Liver (tissue), 9 donors: ENCODE data around the gene MAPK8. TPM values are rescaled to one million over a fixed set of nuclear protein-coding genes. Genes with fewer than 3 reads are reported as not detected.
"Not testable (repeated sequence)": the region's sequence is repeated elsewhere in the genome, so short reads cannot be mapped to it uniquely, and the experiment has no call there.

Experiments
- DNase-seq: peaks from one replicate; pipeline ENCODE4 v3.0.0-alpha.2; 2017; ENCODE audit warnings: low spot score
- H3K27ac ChIP-seq, 2 donors: one replicate each; pipeline ENCODE4 v1.7.0; 2013; ENCODE audit warnings: inconsistent platforms in 2 of 2, low read length in 2 of 2, control low read depth in 1 of 2, low read depth in 1 of 2, mild to moderate bottlenecking in 1 of 2
- H3K27me3 ChIP-seq, 4 donors: one replicate each; pipeline versions ENCODE4 v1.6.1 to v1.7.0; 2013; ENCODE audit warnings: low read length in 3 of 4, inconsistent platforms in 1 of 4, mild to moderate bottlenecking in 1 of 4, moderate library complexity in 1 of 4; ENCODE audit not compliant: control insufficient read depth in 4 of 4, insufficient read depth in 4 of 4
- H3K36me3 ChIP-seq, 4 donors: one replicate each; pipeline versions ENCODE4 v1.6.1 to v1.7.0; 2013; ENCODE audit warnings: low read length in 3 of 4, mild to moderate bottlenecking in 3 of 4, low read depth in 1 of 4, moderate library complexity in 1 of 4; ENCODE audit not compliant: control insufficient read depth in 4 of 4, insufficient read depth in 3 of 4
- H3K4me1 ChIP-seq, 4 donors: one replicate each; pipeline versions ENCODE4 v1.6.1 to v1.7.0; 2013; ENCODE audit warnings: low read length in 3 of 4, mild to moderate bottlenecking in 3 of 4, moderate library complexity in 1 of 4; ENCODE audit not compliant: control insufficient read depth in 4 of 4, insufficient read depth in 4 of 4
- H3K4me3 ChIP-seq, 3 donors: one replicate each; pipeline versions ENCODE4 v1.6.1 to v1.7.0; 2013; ENCODE audit warnings: low read length in 3 of 3, control low read depth in 1 of 3, low read depth in 1 of 3, mild to moderate bottlenecking in 1 of 3
- H3K9ac ChIP-seq, 2 donors: one replicate each; pipeline ENCODE4 v1.7.0; 2013; ENCODE audit warnings: low read length in 2 of 2, mild to moderate bottlenecking in 2 of 2, moderate library complexity in 2 of 2, control low read depth in 1 of 2, low read depth in 1 of 2
- H3K9me3 ChIP-seq, 4 donors: one replicate each; pipeline versions ENCODE4 v1.6.1 to v1.7.0; 2013; ENCODE audit warnings: low read length in 3 of 4; ENCODE audit not compliant: control insufficient read depth in 4 of 4
- ATF3 ChIP-seq: IDR thresholded peaks from 2 replicates; pipeline ENCODE4 v1.6.1; 2016; ENCODE audit warnings: antibody characterized with exemption
- FOXA1 ChIP-seq: IDR thresholded peaks from 2 replicates; pipeline ENCODE4 v1.6.1; 2016; ENCODE audit warnings: antibody characterized with exemption
- NR2F2 ChIP-seq: IDR thresholded peaks from 2 replicates; pipeline ENCODE4 v1.6.1; 2016; ENCODE audit warnings: antibody characterized with exemption
- REST ChIP-seq: IDR thresholded peaks from 2 replicates; pipeline ENCODE4 v1.6.1; 2016; ENCODE audit warnings: antibody characterized with exemption, mild to moderate bottlenecking
- RXRA ChIP-seq, 2 donors: IDR thresholded peaks; 2 replicates each; pipeline ENCODE4 v1.6.1; 2017 to 2018; ENCODE audit warnings: antibody characterized with exemption in 2 of 2, mild to moderate bottlenecking in 1 of 2
- SP1 ChIP-seq: IDR thresholded peaks from 2 replicates; pipeline ENCODE4 v1.6.1; 2018; ENCODE audit warnings: antibody characterized with exemption, mild to moderate bottlenecking
- TAF1 ChIP-seq: conservative IDR thresholded peaks from 2 replicates; pipeline ENCODE4 v1.6.1; 2016; ENCODE audit warnings: antibody characterized with exemption, mild to moderate bottlenecking
- ZBTB33 ChIP-seq: IDR thresholded peaks from 2 replicates; pipeline ENCODE4 v1.6.1; 2016; ENCODE audit warnings: antibody characterized with exemption
- WGBS: extraction: QIAGEN DNeasy Blood & Tissue Kit; methylation state at CpG from one replicate; pipeline ENCODE4 v1.1.7; 2013; 5-methylcytosine and 5-hydroxymethylcytosine counted together
- polyA plus RNA-seq, 2 donors: library from polyadenylated mRNA; stranded (reverse) in 1 of 2; unstranded in 1 of 2; fragments of 200-250 nt in 1 of 2; fragments of >200 nt in 1 of 2; fragmentation: Nextera tagmentation in 1 of 2; extraction: Ambion mirVana in 1 of 2; gene quantifications; one replicate each; pipeline versions ENCODE4 v1.2.1 to v1.2.3, GENCODE V29; 2013 to 2015
- total RNA-seq, 2 donors: library from RNA; depleted of rRNA; stranded (reverse); fragments of >200 nt; gene quantifications; one replicate each; pipeline ENCODE4 v1.2.3, GENCODE V29; 2014
- TF ChIP-seq, protein P1 (sequence below): fragments of 150-350 bp; IDR thresholded peaks from 2 replicates; pipeline ENCODE4 v1.5.1; 2017; ENCODE audit warnings: improper control_type of control experiment, low read depth, low read length; ENCODE audit not compliant: missing input control
- donor health status: healthy.
- donor health status: healthy.
- donor health status: healthy.
- donor health status: healthy.
- donor health status: healthy.

The MAPK8 gene
- total and polyA plus RNA-seq, 4 donors: 14.9 to 51.6 (median 24.8) TPM

DNA sequence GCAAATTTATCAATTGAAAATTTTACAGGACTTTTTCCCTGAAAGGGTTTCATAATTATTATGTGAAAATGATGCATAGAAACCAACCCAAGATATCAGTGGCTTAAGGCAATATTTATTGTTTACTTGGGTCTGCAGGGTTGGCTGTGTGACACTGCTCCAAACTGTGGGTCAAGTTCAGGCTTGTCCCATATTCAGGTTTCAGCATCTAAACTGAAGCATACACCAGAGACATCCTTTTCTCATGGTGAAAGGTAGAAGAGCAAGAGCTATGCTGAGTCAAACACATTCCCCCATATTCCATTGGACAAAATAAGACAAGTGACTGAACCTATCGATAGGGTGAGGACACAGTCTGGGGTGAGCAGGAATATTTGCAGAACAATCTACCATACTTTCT lies 110.9 kb downstream of the MAPK8 start (continued):
- TF ChIP-seq ATF3 (no peak), RXRA (IDR thresholded peaks at IDR 0.05) (no peak), SP1 (no peak), FOXA1 (no peak)
- TF ChIP-seq, protein P1, sequence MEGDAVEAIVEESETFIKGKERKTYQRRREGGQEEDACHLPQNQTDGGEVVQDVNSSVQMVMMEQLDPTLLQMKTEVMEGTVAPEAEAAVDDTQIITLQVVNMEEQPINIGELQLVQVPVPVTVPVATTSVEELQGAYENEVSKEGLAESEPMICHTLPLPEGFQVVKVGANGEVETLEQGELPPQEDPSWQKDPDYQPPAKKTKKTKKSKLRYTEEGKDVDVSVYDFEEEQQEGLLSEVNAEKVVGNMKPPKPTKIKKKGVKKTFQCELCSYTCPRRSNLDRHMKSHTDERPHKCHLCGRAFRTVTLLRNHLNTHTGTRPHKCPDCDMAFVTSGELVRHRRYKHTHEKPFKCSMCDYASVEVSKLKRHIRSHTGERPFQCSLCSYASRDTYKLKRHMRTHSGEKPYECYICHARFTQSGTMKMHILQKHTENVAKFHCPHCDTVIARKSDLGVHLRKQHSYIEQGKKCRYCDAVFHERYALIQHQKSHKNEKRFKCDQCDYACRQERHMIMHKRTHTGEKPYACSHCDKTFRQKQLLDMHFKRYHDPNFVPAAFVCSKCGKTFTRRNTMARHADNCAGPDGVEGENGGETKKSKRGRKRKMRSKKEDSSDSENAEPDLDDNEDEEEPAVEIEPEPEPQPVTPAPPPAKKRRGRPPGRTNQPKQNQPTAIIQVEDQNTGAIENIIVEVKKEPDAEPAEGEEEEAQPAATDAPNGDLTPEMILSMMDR: no peak

GRCh38 chr10:48418189-48418788 lies 111.8 kb downstream of the MAPK8 start:
- no peak overlapping the region for H3K9ac ChIP-seq
- no peak for DNase-seq
- 86% methylated on average over 5 of the region's 5 CpGs for WGBS
- H3K27me3 ChIP-seq: no peaks in the 10 kb centered on the region
- no peaks in the 10 kb centered on the region for H3K36me3 ChIP-seq
- H3K9me3 ChIP-seq: no peaks in the 10 kb centered on the region
- TF ChIP-seq NR2F2 (no peak), TAF1 (no peak)
- H3K4me3 ChIP-seq: no peak overlapping the region
- peaks cover 0 to 2% (median 0%) of the 10 kb centered on the region in 4 donors for H3K4me1 ChIP-seq
- H3K27ac ChIP-seq: no peak overlapping the region

- TF ChIP-seq FOXA1: no peak
- no peak for TF ChIP-seq REST
- TF ChIP-seq ZBTB33: no peak
- Histone ChIP-seq H3K4me1 (peaks cover 0 to 2% (median 0%) of the 10 kb centered on the region in 4 donors), H3K27ac (no peak overlapping the region), H3K36me3 (no peaks in the 10 kb centered on the region), H3K9ac (no peak overlapping the region), H3K27me3 (no peaks in the 10 kb centered on the region), H3K9me3 (no peaks in the 10 kb centered on the region), H3K4me3 (no peak overlapping the region)
- DNase-seq: no peak
- WGBS: 96% methylated on average over 4 of the region's 4 CpGs
These were observed 113.2 kb downstream of the MAPK8 start for GRCh38 chr10:48419714-48420113.

DNA sequence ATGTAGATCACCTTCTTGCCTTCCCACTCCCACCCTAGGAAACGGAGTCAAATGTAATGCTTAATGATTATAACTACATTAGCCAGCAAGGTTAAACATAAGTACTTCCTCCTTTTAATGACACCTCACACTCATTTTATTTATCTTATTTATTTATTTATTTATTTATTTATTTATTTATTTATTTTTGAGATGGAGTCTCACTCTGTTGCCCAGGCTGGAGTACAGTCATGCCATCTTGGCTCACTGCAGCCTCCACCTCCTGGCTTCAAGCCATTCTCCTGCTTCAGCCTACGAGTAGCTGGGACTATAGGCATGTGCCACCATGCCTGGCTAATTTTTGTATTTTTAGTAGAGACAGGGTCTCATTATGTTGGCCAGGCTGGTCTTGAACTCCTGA lies 115.4 kb downstream of the MAPK8 start:
- WGBS: 95% methylated on average over 2 of the region's 2 CpGs
- not testable (repeated sequence) for H3K9me3 ChIP-seq, H3K4me1 ChIP-seq, H3K4me3 ChIP-seq, DNase-seq, H3K27me3 ChIP-seq, H3K36me3 ChIP-seq, H3K27ac ChIP-seq, H3K9ac ChIP-seq
